ENCODE results near the gene MYMK.

- TF ChIP-seq CTCF (IDR thresholded peaks at IDR 0.05; ENCODE audit: low read depth, low read length, poor library complexity, severe bottlenecking) (no peak), EZH2phosphoT487 (IDR thresholded peaks at IDR 0.05; ENCODE audit: borderline replicate concordance, low read length) (no peak)
Measured at GRCh38 chr9:133571896-133572595, 47.3 kb upstream of the MYMK start.

All from DOHH2 (cell line).